HG03103 (cell line): ENCODE results near the gene CAPG.
A peak's percentile ranks its signal among the peaks of the same experiment; 100 is the strongest.
"Not testable (repeated sequence)": the region's sequence is repeated elsewhere in the genome, so short reads cannot be mapped to it uniquely, and the experiment has no call there.

ENCODE experiments used
- ATAC-seq: cut with Tn5 transposase; IDR thresholded peaks from one replicate; pipeline ENCODE4 v1.9.1; 2021; ENCODE audit warnings: low read depth; ENCODE audit not compliant: unreplicated experiment

The CAPG gene

GRCh38 chr2:85421260-85422071 lies 11.3 kb upstream of the CAPG start:
- ATAC-seq: no peak

- ATAC-seq: peak; percentile 55
Observed at GRCh38 chr2:85420536-85421259, 10.5 kb upstream of the CAPG start.

GRCh38 chr2:85419009-85419675 lies 9.0 kb upstream of the CAPG start:
- no peak for ATAC-seq

GRCh38 chr2:85418132-85419008 lies 8.2 kb upstream of the CAPG start, which contains the start of gene SH2D6:
SH2D6 (plus strand) TSS chr2:85418714; CDS start chr2:85429466, 10,752 bp downstream.
- peak; percentile 73 for ATAC-seq

- no peak for ATAC-seq
Observed at GRCh38 chr2:85415980-85416650, 5.9 kb upstream of the CAPG start.

GRCh38 chr2:85414761-85415553 lies 4.8 kb upstream of the CAPG start:
- no peak for ATAC-seq

GRCh38 chr2:85414421-85414759 lies 4.2 kb upstream of the CAPG start:
- not testable (repeated sequence) for ATAC-seq

GRCh38 chr2:85413592-85414420 lies 3.6 kb upstream of the CAPG start:
- ATAC-seq: no peak

- no peak for ATAC-seq
Observed at GRCh38 chr2:85411405-85411748, 1.2 kb upstream of the CAPG start.

GRCh38 chr2:85410584-85411404 lies 628 bp upstream of the CAPG start:
- peak; percentile 5 for ATAC-seq

GRCh38 chr2:85405201-85406059 lies 4.7 kb downstream of the CAPG start:
- ATAC-seq: peak; percentile 43

GRCh38 chr2:85401844-85402243 lies 8.3 kb downstream of the CAPG start:
- no peak for ATAC-seq

GRCh38 chr2:85401464-85401805 lies 8.7 kb downstream of the CAPG start:
- no peak for ATAC-seq

GRCh38 chr2:85400541-85401463 lies 9.4 kb downstream of the CAPG start:
- no peak for ATAC-seq

- ATAC-seq: no peak
Observed at GRCh38 chr2:85400023-85400422, 10.1 kb downstream of the CAPG start.

GRCh38 chr2:85399183-85399455 lies 11.0 kb downstream of the CAPG start:
- ATAC-seq: no peak
